ENCODE results near the gene AMOT. TPM values are rescaled to one million over a fixed set of nuclear protein-coding genes. Genes with fewer than 3 reads are reported as not detected.

The AMOT gene
- total RNA-seq, 1 experiment from 2014 or later, result 0.58 TPM

GRCh38 chrX:112802541-112802940, 38.1 kb downstream of the AMOT start:
- Histone ChIP-seq H3K4me2 (ENCODE audit: low read length) (no peak overlapping the region), H3K9ac (ENCODE audit: low read length) (no peak overlapping the region), H3K9me2 (replicated peaks; ENCODE audit: low read length) (no peaks in the 10 kb centered on the region), H3K36me3 (ENCODE audit: low read depth, low read length) (no peaks in the 10 kb centered on the region), H3K4me3 (ENCODE audit: low read length) (no peak overlapping the region), H3F3A (ENCODE audit: low read length, unreplicated experiment) (no peaks in the 10 kb centered on the region), H3K4me1 (ENCODE audit: insufficient read depth, low read length) (no peaks in the 10 kb centered on the region), H3K27me3 (ENCODE audit: low read length) (no peaks in the 10 kb centered on the region), H3K27ac (ENCODE audit: low read length) (no peak overlapping the region), H3K79me2 (ENCODE audit: low read length) (no peaks in the 10 kb centered on the region), H4K20me1 (ENCODE audit: low read length) (no peaks in the 10 kb centered on the region), H3K9me3 (ENCODE audit: low read length) (no peaks in the 10 kb centered on the region), H2AFZ (ENCODE audit: low read length) (no peak overlapping the region)
- DNase-seq (no peak), ATAC-seq (no peak)
- ChIA-PET POLR2A (ENCODE audit: unreplicated experiment) (no interaction called here), CTCF (no interaction called here)
- no TSS peak for BruUV-seq (replicated peaks)
- TF ChIP-seq EZH2phosphoT487 (IDR thresholded peaks at IDR 0.05; ENCODE audit: borderline replicate concordance, low read length) (no peak), EZH2 (IDR thresholded peaks at IDR 0.05; ENCODE audit: low read length, unreplicated experiment) (no peak)
- TF ChIP-seq, protein P1, sequence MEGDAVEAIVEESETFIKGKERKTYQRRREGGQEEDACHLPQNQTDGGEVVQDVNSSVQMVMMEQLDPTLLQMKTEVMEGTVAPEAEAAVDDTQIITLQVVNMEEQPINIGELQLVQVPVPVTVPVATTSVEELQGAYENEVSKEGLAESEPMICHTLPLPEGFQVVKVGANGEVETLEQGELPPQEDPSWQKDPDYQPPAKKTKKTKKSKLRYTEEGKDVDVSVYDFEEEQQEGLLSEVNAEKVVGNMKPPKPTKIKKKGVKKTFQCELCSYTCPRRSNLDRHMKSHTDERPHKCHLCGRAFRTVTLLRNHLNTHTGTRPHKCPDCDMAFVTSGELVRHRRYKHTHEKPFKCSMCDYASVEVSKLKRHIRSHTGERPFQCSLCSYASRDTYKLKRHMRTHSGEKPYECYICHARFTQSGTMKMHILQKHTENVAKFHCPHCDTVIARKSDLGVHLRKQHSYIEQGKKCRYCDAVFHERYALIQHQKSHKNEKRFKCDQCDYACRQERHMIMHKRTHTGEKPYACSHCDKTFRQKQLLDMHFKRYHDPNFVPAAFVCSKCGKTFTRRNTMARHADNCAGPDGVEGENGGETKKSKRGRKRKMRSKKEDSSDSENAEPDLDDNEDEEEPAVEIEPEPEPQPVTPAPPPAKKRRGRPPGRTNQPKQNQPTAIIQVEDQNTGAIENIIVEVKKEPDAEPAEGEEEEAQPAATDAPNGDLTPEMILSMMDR (conservative IDR thresholded peaks at IDR 0.05; ENCODE audit: low read depth, low read length), result no peak
- intact Hi-C loops (cut with micrococcal nuclease), result no loop called here

DNA sequence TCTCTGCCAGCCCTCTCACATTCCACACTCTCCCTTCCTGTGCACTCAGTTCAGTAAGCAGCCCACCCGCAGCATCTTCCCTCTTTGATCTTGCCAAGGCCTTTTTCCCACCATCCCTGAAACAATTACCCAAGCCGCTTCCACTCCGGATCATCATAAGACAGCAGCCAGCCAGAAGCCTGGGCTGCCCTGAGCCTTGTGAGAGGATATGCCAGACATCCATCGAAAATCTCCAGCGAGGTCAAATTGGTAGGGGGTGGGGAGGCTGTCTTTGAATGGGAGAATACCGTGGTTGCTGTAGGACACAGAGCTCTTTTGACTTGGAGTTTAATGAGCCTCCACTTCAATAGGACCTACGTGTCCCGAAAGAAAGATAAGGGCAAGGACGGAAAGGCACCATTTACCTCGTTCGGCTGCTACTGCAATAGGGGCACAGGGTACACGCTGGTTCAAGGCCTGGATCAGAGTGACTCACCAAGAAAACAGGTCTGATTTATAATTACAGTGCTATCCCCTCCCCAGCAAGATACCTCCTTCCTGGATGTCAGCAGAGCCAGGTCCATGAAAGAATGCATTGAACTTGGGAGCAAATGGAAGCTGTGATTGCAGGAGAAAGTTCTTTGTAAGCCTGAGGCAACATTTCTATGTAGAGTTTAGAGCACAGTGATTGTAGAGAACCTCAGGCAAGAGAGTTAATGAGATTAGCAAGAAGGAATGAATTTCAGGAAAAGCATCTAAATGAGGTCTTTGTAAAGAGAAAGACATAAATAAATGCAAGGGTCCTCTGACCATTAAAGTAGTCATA, 39.5 kb downstream of the AMOT start:
- intact Hi-C loops (cut with micrococcal nuclease), result no loop called here
- Histone ChIP-seq H3K9me2 (replicated peaks; ENCODE audit: low read length) (no peaks in the 10 kb centered on the region), H3K9ac (ENCODE audit: low read length) (no peak overlapping the region), H3K79me2 (ENCODE audit: low read length) (no peaks in the 10 kb centered on the region), H4K20me1 (ENCODE audit: low read length) (no peaks in the 10 kb centered on the region), H3K4me2 (ENCODE audit: low read length) (no peak overlapping the region), H3K27ac (ENCODE audit: low read length) (no peak overlapping the region), H3K4me3 (ENCODE audit: low read length) (no peak overlapping the region), H3K27me3 (ENCODE audit: low read length) (no peaks in the 10 kb centered on the region), H3K9me3 (ENCODE audit: low read length) (no peaks in the 10 kb centered on the region), H2AFZ (ENCODE audit: low read length) (no peak overlapping the region), H3K36me3 (ENCODE audit: low read depth, low read length) (no peaks in the 10 kb centered on the region), H3F3A (ENCODE audit: low read length, unreplicated experiment) (no peaks in the 10 kb centered on the region), H3K4me1 (ENCODE audit: insufficient read depth, low read length) (no peaks in the 10 kb centered on the region)
- no TSS peak for BruUV-seq (replicated peaks)
- POLR2A ChIA-PET (ENCODE audit: unreplicated experiment), result no interaction called here
- TF ChIP-seq, protein P1 (conservative IDR thresholded peaks at IDR 0.05; ENCODE audit: low read depth, low read length), result no peak
- TF ChIP-seq EZH2phosphoT487 (IDR thresholded peaks at IDR 0.05; ENCODE audit: borderline replicate concordance, low read length), result no peak
- no peak for TF ChIP-seq EZH2 (IDR thresholded peaks at IDR 0.05; ENCODE audit: low read length, unreplicated experiment)
- CTCF ChIA-PET, result no interaction called here
- DNase-seq (no peak), ATAC-seq (no peak)

DNA sequence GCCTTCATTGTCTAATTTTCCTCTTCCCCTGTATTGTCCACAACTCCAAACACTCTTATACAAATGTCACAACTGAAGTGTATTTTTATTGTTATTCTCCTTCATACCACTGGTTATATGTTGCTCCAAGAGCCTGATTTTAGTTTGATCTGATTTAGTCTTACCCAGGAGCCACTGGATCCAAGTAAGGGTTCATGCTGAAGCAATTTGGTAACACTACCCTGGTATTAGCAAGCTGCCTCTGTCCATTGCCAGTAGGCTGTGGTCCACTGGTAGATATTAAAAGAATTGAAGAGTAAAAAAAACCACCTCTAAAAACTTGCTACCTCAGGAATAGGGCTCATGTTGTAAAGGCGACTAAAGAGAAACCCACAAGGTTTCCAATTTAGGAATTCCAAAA, 41.2 kb downstream of the AMOT start:
- Histone ChIP-seq H3K9me2 (replicated peaks; ENCODE audit: low read length) (no peaks in the 10 kb centered on the region), H2AFZ (ENCODE audit: low read length) (no peak overlapping the region), H3K27ac (ENCODE audit: low read length) (no peak overlapping the region), H3K4me1 (ENCODE audit: insufficient read depth, low read length) (no peaks in the 10 kb centered on the region), H3K36me3 (ENCODE audit: low read depth, low read length) (no peaks in the 10 kb centered on the region), H3K4me2 (ENCODE audit: low read length) (no peak overlapping the region), H3K27me3 (ENCODE audit: low read length) (no peaks in the 10 kb centered on the region), H3K79me2 (ENCODE audit: low read length) (no peaks in the 10 kb centered on the region), H3K4me3 (ENCODE audit: low read length) (no peak overlapping the region), H3K9ac (ENCODE audit: low read length) (no peak overlapping the region), H3K9me3 (ENCODE audit: low read length) (no peaks in the 10 kb centered on the region), H3F3A (ENCODE audit: low read length, unreplicated experiment) (no peaks in the 10 kb centered on the region), H4K20me1 (ENCODE audit: low read length) (no peaks in the 10 kb centered on the region)
- intact Hi-C loops (cut with micrococcal nuclease), result no loop called here
- no peak for ATAC-seq
- no TSS peak for BruUV-seq (replicated peaks)
- POLR2A ChIA-PET (ENCODE audit: unreplicated experiment), result no interaction called here
- no peak for TF ChIP-seq EZH2 (IDR thresholded peaks at IDR 0.05; ENCODE audit: low read length, unreplicated experiment)
- TF ChIP-seq, protein P1 (conservative IDR thresholded peaks at IDR 0.05; ENCODE audit: low read depth, low read length), result no peak
- no peak for TF ChIP-seq EZH2phosphoT487 (IDR thresholded peaks at IDR 0.05; ENCODE audit: borderline replicate concordance, low read length)
- DNase-seq, result no peak
- CTCF ChIA-PET, result no interaction called here

Data from PC-3 (cell line).